HG02884 (cell line): ENCODE measurements around the gene MUC20.
"Not testable (repeated sequence)": the region's sequence is repeated elsewhere in the genome, so short reads cannot be mapped to it uniquely, and the experiment has no call there.

ENCODE experiments used
- ATAC-seq: cut with Tn5 transposase; IDR thresholded peaks from one replicate; pipeline ENCODE4 v1.9.1; 2021; ENCODE audit warnings: mild to moderate bottlenecking, moderate library complexity; ENCODE audit not compliant: unreplicated experiment

MUC20 gene

DNA sequence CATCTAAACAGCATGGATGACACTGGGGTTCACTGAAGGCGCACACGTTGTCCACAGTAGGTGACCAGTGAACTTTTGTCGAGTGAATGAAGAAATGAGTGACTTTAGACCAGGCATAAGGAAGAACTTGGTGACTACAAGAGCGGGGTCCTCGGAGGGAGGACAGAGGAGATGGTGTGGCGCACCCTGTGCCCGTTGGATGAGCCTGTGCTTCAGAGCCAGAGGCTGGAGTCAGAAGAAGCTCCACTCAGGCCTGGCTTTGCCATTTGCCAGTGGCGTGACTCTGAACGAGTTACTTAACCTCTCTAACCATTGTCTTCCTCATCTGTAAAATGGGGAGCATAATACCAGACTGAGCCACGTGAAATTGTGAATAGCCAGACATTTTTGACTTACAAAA is 48.8 kb downstream of the MUC20 start:
- no peak for ATAC-seq

GRCh38 chr3:195770081-195770840 is 49.5 kb downstream of the MUC20 start:
- ATAC-seq: no peak

- ATAC-seq: not testable (repeated sequence)
These were observed 50.3 kb downstream of the MUC20 start for GRCh38 chr3:195770841-195771645.

- no peak for ATAC-seq
These were observed 51.0 kb downstream of the MUC20 start for GRCh38 chr3:195771646-195772300.

DNA sequence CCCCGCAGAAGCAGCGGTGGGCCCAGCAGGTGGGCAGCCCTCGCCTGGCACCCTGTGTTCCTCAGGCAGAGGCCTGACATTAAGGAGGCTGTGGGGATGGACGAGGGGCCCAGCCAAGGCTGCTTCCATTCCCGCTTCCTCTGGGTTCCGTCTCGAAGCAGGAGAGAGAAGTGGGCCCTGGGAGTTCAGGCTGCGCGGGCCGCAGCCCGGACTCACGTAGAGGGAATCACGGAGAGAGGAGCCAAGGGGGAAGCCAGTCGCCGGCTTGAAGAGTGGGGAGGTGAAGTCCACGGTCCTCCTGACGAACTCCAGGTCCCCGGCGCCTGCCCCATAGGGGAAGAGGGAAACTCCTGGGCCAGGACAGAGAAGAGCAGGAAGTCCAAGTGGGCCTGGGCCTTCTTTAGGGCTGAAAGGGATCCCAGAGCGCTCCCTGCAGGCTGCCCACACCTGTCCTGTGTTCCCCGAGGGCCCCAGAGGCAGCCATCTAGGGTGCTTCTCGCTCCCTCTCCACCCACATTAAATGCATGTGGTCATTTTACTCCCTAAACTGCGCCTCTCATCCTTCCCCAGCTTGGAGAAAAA is 53.3 kb downstream of the MUC20 start:
- no peak for ATAC-seq

DNA sequence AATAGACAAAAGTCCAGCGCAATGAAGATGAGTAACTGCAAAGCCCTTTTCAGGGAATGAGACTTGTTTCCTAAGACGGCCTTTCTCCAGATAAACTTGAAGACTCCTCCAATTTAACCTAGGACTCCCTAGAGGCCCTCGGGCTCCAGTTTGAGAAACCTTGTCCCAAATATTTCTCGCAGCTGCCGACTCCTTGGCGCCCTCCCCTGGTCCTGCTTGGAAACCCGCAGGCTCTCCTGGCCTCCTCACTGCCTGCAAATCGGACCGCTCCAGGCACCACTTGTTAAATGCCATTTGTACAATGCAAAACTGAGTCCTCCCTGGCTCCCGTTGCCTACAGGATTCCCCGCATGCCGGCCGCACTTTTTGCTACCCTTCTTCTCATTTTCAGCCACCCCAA is 54.1 kb downstream of the MUC20 start:
- no peak for ATAC-seq

GRCh38 chr3:195777975-195778374 is 57.2 kb downstream of the MUC20 start:
- ATAC-seq: no peak

DNA sequence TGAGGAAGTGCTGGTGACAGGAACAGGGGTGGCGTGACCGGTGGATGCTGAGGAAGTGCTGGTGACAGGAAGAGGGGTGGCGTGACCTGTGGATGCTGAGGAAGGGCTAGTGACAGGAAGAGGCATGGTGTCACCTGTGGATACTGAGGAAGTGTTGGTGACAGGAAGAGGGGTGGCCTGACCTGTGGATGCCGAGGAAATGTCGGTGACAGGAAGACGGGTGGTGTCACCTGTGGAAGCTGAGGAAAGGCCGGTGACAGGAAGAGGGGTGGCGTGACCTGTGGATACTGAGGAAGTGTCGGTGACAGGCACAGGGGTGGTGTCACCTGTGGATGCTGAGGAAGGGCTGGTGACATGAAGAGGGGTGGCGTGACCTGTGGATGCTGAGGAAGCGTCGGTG is 60.5 kb downstream of the MUC20 start:
- not testable (repeated sequence) for ATAC-seq
